HG03280 (cell line): Measurements from ENCODE around the gene SLC25A3.
"Not testable (repeated sequence)": the region's sequence is repeated elsewhere in the genome, so short reads cannot be mapped to it uniquely, and the experiment has no call there.

Experiments
- ATAC-seq: cut with Tn5 transposase; IDR thresholded peaks from one replicate; pipeline ENCODE4 v1.9.1; 2021; ENCODE audit warnings: mild to moderate bottlenecking, moderate library complexity; ENCODE audit not compliant: unreplicated experiment

The SLC25A3 gene

GRCh38 chr12:98593351-98594049, at the start of gene SLC25A3:
Gene SLC25A3, plus strand, starts transcription at chr12:98593686. Its CDS starts 293 bp downstream, at chr12:98593979.
- peak; percentile 99 for ATAC-seq

- ATAC-seq: no peak
Measured at GRCh38 chr12:98543701-98544100, 49.8 kb upstream of the SLC25A3 start.

- ATAC-seq: no peak
Measured at GRCh38 chr12:98544751-98545150, 48.7 kb upstream of the SLC25A3 start.

- no peak for ATAC-seq
Measured at GRCh38 chr12:98549371-98550110, 43.9 kb upstream of the SLC25A3 start.

GRCh38 chr12:98551787-98552186, 41.7 kb upstream of the SLC25A3 start:
- no peak for ATAC-seq

DNA sequence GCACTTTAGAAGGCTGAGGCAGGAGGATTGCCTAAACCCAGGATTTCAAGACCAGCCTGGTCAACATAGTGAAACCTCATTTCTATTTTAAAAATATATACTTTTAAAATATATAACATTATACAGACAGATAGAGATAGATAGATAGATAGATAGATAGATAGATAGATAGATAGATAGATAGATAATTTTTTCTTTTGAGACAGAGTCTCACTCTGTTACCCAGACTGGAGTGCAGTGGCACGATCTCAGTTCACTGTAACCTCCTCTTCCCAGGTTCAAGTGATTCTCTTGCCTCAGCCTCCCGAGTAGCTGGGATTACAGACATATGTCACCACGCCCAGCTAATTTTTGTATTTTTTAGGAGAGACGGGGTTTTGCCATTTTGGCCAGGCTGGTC, 35.4 kb upstream of the SLC25A3 start:
- ATAC-seq: not testable (repeated sequence)

GRCh38 chr12:98559666-98560065, 33.8 kb upstream of the SLC25A3 start:
- ATAC-seq: no peak

GRCh38 chr12:98561846-98562245, 31.6 kb upstream of the SLC25A3 start:
- ATAC-seq: no peak

- ATAC-seq: no peak
Measured at GRCh38 chr12:98572010-98572409, 21.5 kb upstream of the SLC25A3 start.

GRCh38 chr12:98574110-98574509, 19.4 kb upstream of the SLC25A3 start:
- no peak for ATAC-seq

DNA sequence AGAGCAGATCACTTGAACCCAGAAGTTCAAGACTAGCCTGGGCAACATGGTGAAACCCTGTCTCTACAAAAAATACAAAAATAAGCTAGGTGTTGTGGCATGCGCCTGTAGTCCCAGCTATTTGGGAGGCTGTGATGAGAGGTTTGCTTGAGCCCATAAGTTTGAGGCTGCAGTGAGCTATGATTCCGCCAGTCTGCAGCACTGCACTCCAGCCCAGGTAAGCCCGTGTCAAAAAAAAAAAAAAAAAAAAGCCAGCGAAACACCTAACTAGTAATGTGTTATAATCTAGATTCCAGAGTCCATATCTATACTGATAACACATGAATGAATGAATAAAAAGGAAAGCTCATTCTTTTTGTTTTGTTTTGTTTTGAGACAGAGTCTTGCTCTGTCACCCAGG, 18.5 kb upstream of the SLC25A3 start:
- no peak for ATAC-seq

GRCh38 chr12:98576795-98577194, 16.7 kb upstream of the SLC25A3 start:
- ATAC-seq: not testable (repeated sequence)

- ATAC-seq: no peak
Measured at GRCh38 chr12:98578392-98578791, 15.1 kb upstream of the SLC25A3 start.

DNA sequence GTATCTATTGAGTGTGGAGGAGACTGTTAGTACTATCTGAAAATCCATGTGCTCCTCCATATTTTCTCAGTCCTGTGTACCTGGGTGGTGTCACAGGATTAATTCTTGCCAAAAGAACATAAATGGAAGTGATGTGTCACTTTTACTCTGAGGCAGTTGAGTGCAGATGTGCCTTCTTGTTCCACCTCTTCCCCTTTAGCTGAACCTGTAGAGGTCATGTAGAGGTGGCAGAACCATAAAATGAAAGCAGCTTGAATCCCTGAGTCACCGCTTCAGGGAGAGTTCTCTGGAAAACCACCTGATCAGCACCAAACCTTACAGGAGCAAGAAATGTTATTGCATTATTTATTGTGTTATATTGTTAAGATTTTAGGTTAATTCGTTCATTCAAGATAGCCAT, 14.7 kb upstream of the SLC25A3 start:
- ATAC-seq: no peak

GRCh38 chr12:98579347-98579746, 14.1 kb upstream of the SLC25A3 start:
- no peak for ATAC-seq

GRCh38 chr12:98579835-98580234, 13.7 kb upstream of the SLC25A3 start:
- no peak for ATAC-seq

- ATAC-seq: no peak
Measured at GRCh38 chr12:98580695-98581094, 12.8 kb upstream of the SLC25A3 start.

DNA sequence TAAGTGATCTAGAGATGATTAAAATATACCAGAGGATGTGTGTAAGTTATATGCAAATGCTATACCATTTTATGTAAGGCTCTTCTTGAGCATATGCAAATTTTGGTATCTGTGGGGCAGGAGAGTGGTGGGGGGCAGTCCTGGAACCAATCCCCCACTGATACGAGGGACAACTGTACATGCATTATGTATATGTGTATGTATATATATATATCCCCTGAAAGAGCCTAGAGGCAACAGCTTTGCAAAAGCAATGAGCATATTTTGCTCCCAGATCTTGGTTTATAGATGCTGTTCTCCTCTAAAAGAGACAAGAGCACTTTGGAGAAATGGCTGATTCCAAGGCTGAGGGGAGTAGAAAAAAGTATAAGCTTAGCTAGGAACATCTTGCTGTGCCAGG, 12.4 kb upstream of the SLC25A3 start:
- ATAC-seq: no peak

- no peak for ATAC-seq
Measured at GRCh38 chr12:98582093-98582492, 11.4 kb upstream of the SLC25A3 start.

DNA sequence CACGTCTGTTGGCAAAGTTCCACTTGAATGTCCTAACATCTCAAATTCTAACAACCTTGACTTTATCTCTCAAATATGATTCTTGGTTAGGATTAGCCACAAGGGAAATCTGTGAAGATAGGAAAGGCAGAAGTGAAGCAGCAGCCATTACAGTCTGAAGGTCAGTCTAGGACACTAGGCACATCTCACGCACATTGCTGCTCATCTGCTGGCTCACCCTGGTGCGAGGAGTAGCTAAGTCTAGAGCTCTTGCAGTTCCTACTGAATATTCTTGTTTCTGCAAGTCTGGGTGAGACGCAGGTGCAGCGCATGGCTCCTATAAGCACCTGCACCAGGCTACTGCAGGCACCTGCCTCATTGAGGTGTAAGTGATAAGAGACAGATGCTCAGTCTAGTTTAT, 6.4 kb upstream of the SLC25A3 start:
- no peak for ATAC-seq

DNA sequence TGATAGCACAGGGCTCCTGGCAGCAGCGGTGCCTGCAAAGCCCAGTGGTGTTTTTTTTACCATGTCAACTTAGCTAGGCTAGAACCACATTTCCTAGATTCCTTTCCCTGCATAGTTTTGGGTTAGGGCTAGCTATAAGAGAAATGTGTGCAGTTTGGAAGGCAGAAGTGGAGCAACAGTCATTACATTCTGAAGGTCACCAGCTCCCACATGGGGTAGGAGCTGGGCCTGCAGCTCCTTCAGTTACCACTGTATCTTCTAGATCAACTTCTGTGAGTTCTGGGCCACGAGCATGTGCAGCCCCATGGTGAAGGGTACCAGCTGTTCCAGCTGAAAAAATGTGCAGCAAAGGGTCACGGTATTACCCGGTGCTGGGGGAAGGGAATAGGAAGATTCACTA, 2.3 kb upstream of the SLC25A3 start:
- ATAC-seq: no peak

DNA sequence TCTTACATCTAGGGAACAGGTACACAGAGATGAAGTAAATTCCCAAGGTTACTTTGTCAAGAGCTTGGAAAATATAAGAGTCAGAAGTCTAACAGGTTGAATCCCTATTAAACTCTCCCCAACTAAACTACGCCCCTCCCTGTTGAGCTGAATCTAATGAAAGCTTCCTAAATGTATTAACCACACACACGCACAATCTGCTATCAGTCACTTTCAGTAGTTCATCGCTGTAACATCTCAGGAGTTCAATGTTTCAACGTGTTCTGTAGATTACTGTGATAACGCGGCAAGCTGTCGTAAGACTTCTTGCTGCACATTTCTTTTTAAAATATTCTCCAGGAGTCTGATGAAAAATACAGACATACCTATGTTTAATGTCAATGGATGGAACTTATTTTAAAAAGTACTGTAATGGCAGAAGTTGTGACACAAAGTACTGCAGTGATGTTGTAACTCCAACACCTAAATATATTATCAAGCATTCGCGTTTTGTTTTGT, 612 bp upstream of the SLC25A3 start:
- ATAC-seq: no peak
